ENCODE data around the gene ZNF771.

The ZNF771 gene

GRCh38 chr16:30407102-30407803 lies at the start of gene ZNF771:
Gene ZNF771, plus strand, starts transcription at chr16:30407606. Its CDS starts 448 bp downstream, at chr16:30408054.
- DNase-seq (ENCODE audit: low spot score), result peak; percentile 93

- DNase-seq (ENCODE audit: low spot score), result no peak
Observed at GRCh38 chr16:30357715-30358576, 49.5 kb upstream of the ZNF771 start.

GRCh38 chr16:30358577-30358936 lies 48.8 kb upstream of the ZNF771 start:
- no peak for DNase-seq (ENCODE audit: low spot score)

GRCh38 chr16:30358990-30359870 lies 48.2 kb upstream of the ZNF771 start:
- no peak for DNase-seq (ENCODE audit: low spot score)

GRCh38 chr16:30359871-30360170 lies 47.6 kb upstream of the ZNF771 start:
- no peak for DNase-seq (ENCODE audit: low spot score)

- DNase-seq (ENCODE audit: low spot score), result no peak
Observed at GRCh38 chr16:30361180-30361579, 46.2 kb upstream of the ZNF771 start.

- no peak for DNase-seq (ENCODE audit: low spot score)
Observed at GRCh38 chr16:30365200-30365599, 42.2 kb upstream of the ZNF771 start.

GRCh38 chr16:30366511-30366910 lies 40.9 kb upstream of the ZNF771 start:
- no peak for DNase-seq (ENCODE audit: low spot score)

GRCh38 chr16:30367349-30368009 lies 39.9 kb upstream of the ZNF771 start:
- DNase-seq (ENCODE audit: low spot score), result no peak

- no peak for DNase-seq (ENCODE audit: low spot score)
Observed at GRCh38 chr16:30368122-30368791, 39.1 kb upstream of the ZNF771 start.

GRCh38 chr16:30368792-30369090 lies 38.7 kb upstream of the ZNF771 start:
- no peak for DNase-seq (ENCODE audit: low spot score)

GRCh38 chr16:30369091-30369937 lies 38.1 kb upstream of the ZNF771 start:
- DNase-seq (ENCODE audit: low spot score), result peak; percentile 46

GRCh38 chr16:30369938-30370455 lies 37.4 kb upstream of the ZNF771 start:
- DNase-seq (ENCODE audit: low spot score), result no peak

GRCh38 chr16:30370456-30371247 lies 36.8 kb upstream of the ZNF771 start, which contains the start of gene TBC1D10B:
Gene TBC1D10B, minus strand, starts transcription at chr16:30370494. Its CDS starts 311 bp downstream, at chr16:30370183.
- peak; percentile 99 for DNase-seq (ENCODE audit: low spot score)

GRCh38 chr16:30371248-30371816 lies 36.1 kb upstream of the ZNF771 start:
- no peak for DNase-seq (ENCODE audit: low spot score)

GRCh38 chr16:30372038-30372712 lies 35.2 kb upstream of the ZNF771 start:
- DNase-seq (ENCODE audit: low spot score), result peak; percentile 67

GRCh38 chr16:30372725-30373124 lies 34.7 kb upstream of the ZNF771 start:
- no peak for DNase-seq (ENCODE audit: low spot score)

GRCh38 chr16:30374538-30374937 lies 32.9 kb upstream of the ZNF771 start, which contains the start of gene MYL11:
Gene MYL11, plus strand, starts transcription at chr16:30374802. Its CDS starts 56 bp downstream, at chr16:30374858.
- DNase-seq (ENCODE audit: low spot score), result no peak

All from hematopoietic multipotent progenitor cell treated with erythropoietin and hydrocortisone succinate and interleukin-3 and kit ligand, for 17 days (in vitro differentiated cells).